HUES48 (cell line): ENCODE data around the gene PCDHB1.

Experiments used
- H3K27ac ChIP-seq: one replicate; pipeline ENCODE4 v1.7.0; 2013; ENCODE audit warnings: low read depth, low read length, inconsistent platforms
- H3K27me3 ChIP-seq: 2 replicates; pipeline ENCODE4 v1.6.1; 2013; ENCODE audit warnings: mild to moderate bottlenecking, low read length; ENCODE audit not compliant: control insufficient read depth, insufficient read depth
- H3K36me3 ChIP-seq: 2 replicates; pipeline ENCODE4 v1.6.1; 2013; ENCODE audit warnings: low read length; ENCODE audit not compliant: control insufficient read depth, insufficient read depth
- H3K4me1 ChIP-seq: 2 replicates; pipeline ENCODE4 v1.6.1; 2013; ENCODE audit warnings: mild to moderate bottlenecking, low read length; ENCODE audit not compliant: control insufficient read depth, insufficient read depth
- H3K4me3 ChIP-seq: 2 replicates; pipeline ENCODE4 v1.5.1; 2013; ENCODE audit warnings: mild to moderate bottlenecking, low read depth, low read length
- H3K9ac ChIP-seq: 2 replicates; pipeline ENCODE4 v1.6.1; 2013; ENCODE audit warnings: mild to moderate bottlenecking, low read depth, low read length, moderate library complexity
- H3K9me3 ChIP-seq: 2 replicates; pipeline ENCODE4 v1.6.1; 2013; ENCODE audit warnings: low read length; ENCODE audit not compliant: control insufficient read depth, insufficient read depth

PCDHB1 gene, protein sequence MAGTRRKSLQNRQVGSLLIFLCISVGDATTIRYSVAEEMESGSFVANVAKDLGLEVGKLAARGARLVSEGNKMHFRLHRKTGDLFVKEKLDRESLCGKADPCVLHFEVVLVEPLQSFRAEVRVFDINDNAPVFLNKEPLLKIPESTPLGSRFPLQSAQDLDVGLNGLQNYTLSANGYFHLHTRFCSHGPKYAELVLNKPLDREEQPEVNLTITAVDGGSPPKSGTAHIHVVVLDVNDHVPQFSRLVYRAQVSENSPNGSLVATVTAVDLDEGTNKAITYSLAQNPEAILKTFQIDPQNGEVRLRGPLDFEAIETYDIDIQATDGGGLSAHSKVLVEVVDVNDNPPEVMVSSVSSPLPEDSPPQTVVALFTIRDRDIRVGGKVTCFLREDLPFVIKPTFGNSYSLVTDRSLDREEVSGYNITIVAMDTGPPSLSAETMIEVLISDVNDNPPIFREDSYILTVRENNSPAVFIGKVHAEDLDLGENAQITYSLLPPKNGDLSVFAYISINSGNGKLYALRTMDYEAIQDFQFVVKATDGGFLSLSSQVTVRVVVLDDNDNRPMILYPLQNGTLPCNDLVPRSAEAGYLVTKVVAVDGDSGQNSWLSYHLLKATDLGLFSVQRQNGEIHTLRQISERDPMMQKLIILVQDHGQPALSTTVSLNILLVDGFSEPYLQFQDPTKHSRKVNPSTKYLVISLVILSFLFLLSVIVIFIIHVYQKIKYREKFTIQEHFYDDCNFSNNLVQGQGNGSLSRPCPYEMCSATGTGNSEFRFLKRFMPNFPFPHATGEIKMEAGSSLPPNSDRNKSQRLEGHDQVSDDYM

GRCh38 chr5:141050622-141051520 is at the start of gene PCDHB1:
PCDHB1 (plus strand) TSS chr5:141051374; CDS start chr5:141051471, 97 bp downstream.
- peak within 1 kb of the TSS; percentile 76 for H3K4me3 ChIP-seq
- H3K27ac ChIP-seq: peak within 1 kb of the TSS; percentile 39
- H3K36me3 ChIP-seq: no peaks in the 10 kb centered on the region
- peaks cover 8% of the 10 kb centered on the region; the same call in 1 of the 2 replicates for H3K4me1 ChIP-seq
- no peak within 1 kb of the TSS for H3K9ac ChIP-seq
- peaks cover 43% of the 10 kb centered on the region for H3K27me3 ChIP-seq
- H3K9me3 ChIP-seq: no peaks in the 10 kb centered on the region

DNA sequence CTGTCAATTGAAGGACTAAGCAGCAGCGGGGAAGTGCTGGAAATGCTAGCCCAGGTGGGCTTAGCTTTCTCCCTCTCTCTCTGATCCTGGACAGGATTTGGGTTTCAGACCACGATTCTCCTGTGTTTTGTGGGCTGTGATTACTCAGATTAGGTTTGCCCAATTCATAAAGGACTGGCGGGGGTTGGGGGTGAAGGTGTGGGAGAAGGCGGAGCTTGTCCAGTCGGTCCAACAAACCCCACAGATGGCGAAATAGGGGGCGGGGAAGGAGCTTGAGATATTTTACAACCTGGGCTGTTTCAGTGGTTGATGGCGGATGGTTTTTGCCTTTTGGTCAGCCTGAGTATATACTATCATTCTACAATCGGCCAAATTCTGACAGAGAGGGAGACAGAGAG is 49.7 kb upstream of the PCDHB1 start:
- no peaks in the 10 kb centered on the region for H3K9me3 ChIP-seq
- H3K9ac ChIP-seq: peak overlapping the region; percentile 80
- no peaks in the 10 kb centered on the region for H3K36me3 ChIP-seq
- no peaks in the 10 kb centered on the region for H3K27me3 ChIP-seq
- H3K27ac ChIP-seq: peak overlapping the region; percentile 98
- H3K4me3 ChIP-seq: peak overlapping the region; percentile 72
- peaks cover 57% of the 10 kb centered on the region for H3K4me1 ChIP-seq

DNA sequence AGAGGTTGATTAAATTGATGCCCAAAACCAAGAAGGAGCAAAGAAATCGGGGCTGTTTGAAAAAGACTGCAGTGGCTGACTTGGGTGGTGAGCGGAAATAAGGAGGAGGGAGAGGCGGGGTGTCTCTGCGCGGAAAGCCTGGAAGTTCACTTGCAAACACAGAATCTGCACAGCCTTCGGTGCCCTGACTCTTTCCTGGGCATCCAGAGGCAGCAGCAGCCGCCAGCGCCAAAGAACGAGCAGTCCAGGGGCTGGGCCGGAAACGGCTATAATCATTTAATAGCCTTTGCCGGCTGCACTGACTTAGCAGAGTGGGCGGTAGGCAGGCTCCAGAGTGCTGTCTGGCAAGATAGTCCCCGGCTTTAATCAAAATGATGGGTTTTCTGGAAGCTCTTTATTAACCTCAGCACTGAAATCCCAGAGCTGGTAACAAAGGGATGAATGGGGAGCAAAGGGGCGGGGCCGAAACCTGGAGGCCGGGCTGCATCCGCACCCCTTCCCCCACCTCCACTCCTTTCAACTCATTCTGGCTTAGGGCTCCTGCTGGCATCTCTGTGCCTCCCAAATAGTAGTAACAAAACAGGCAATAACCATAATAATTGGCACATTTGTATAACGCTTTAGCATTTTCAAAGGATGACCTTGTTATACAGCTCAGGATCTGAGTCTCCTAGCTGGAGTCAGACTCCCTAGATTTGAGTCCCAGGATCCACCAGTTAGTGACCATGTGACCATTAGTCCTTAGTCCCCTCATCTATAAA is 49.1 kb upstream of the PCDHB1 start:
- peaks cover 57% of the 10 kb centered on the region for H3K4me1 ChIP-seq
- peak overlapping the region; percentile 72 for H3K4me3 ChIP-seq
- no peaks in the 10 kb centered on the region for H3K27me3 ChIP-seq
- H3K9ac ChIP-seq: peak overlapping the region; percentile 80
- no peaks in the 10 kb centered on the region for H3K9me3 ChIP-seq
- no peaks in the 10 kb centered on the region for H3K36me3 ChIP-seq
- peak overlapping the region; percentile 98 for H3K27ac ChIP-seq

DNA sequence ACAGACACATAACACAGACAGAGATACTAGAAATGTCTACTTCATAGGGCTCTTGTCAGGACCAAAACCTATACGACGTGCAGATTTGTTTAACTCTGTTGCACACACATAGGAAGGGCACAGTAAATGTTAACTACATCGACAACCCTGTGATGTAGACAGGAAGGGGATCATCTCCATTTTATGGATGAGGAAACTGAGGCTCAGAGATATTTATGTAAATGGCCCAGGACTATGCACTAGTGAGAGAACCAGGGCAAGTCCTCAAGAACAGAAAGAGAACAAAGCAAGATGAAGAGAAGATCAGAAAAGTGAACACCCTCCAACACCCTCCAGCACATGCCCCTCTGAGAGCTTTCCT is 48.6 kb upstream of the PCDHB1 start:
- no peaks in the 10 kb centered on the region for H3K27me3 ChIP-seq
- H3K27ac ChIP-seq: peak overlapping the region; percentile 98
- peak overlapping the region; percentile 8; the same call in 1 of the 2 replicates for H3K9ac ChIP-seq
- H3K4me3 ChIP-seq: peak overlapping the region; percentile 46
- H3K4me1 ChIP-seq: peaks cover 59% of the 10 kb centered on the region
- H3K36me3 ChIP-seq: no peaks in the 10 kb centered on the region
- H3K9me3 ChIP-seq: no peaks in the 10 kb centered on the region

DNA sequence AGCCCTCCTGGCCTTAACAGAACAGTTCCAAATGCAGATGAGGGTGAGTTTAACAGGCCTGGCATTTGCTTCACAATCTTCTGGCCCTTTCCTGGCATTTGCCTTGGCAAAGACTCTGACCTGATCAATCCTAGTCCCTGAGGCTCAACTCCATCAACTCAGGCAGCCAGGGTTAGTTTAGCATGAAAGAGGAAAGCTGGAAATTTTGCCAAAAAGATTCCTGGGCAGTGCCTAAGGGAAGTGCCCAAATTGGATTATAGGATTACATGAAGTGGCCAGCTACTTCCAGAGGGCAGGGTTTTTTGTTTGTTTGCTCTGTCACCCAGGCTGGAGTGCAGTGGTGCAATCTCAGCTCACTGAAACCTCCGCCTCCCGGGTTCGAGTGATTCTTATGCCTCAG is 48.1 kb upstream of the PCDHB1 start:
- H3K4me1 ChIP-seq: peaks cover 62% of the 10 kb centered on the region
- H3K27me3 ChIP-seq: no peaks in the 10 kb centered on the region
- H3K9me3 ChIP-seq: no peaks in the 10 kb centered on the region
- 0 out of 2 replicates have a peak overlapping the region, but pooled peaks have one; percentile 8 for H3K9ac ChIP-seq
- peak overlapping the region; percentile 46; the same call in 1 of the 2 replicates for H3K4me3 ChIP-seq
- peak overlapping the region; percentile 98 for H3K27ac ChIP-seq
- no peaks in the 10 kb centered on the region for H3K36me3 ChIP-seq

GRCh38 chr5:141003791-141004611 is 47.2 kb upstream of the PCDHB1 start:
- H3K27me3 ChIP-seq: no peaks in the 10 kb centered on the region
- H3K27ac ChIP-seq: peak overlapping the region; percentile 98
- H3K9me3 ChIP-seq: no peaks in the 10 kb centered on the region
- H3K36me3 ChIP-seq: no peaks in the 10 kb centered on the region
- peak overlapping the region; percentile 31 for H3K4me3 ChIP-seq
- H3K4me1 ChIP-seq: peaks cover 55% of the 10 kb centered on the region
- H3K9ac ChIP-seq: peak overlapping the region; percentile 49

DNA sequence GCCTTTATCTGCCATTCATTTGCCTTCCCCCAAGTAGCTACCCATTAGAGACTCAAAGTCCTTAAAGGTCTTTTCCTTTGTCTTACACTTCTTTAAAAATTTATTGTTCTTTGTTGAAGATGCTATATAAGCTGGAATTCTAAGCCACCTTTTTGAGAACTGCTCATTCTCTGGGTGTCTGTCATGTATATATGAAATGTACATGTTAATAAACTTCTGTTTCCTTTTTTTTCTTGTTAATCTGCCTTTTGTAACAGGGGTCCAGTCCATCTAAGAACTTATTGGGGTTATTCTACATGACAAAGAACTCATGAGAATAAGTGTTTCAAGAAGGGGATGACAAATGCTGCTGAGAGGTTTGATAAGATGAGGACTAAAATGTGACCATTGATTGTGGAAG is 43.4 kb upstream of the PCDHB1 start:
- H3K27me3 ChIP-seq: no peaks in the 10 kb centered on the region

GRCh38 chr5:141010047-141010793 is 41.0 kb upstream of the PCDHB1 start:
- Histone ChIP-seq H3K36me3 (peaks cover 5% of the 10 kb centered on the region; the same call in 1 of the 2 replicates), H3K27ac (no peak overlapping the region), H3K4me3 (no peak overlapping the region), H3K9ac (no peak overlapping the region), H3K9me3 (no peaks in the 10 kb centered on the region), H3K27me3 (no peaks in the 10 kb centered on the region), H3K4me1 (peaks cover 6% of the 10 kb centered on the region; the same call in 1 of the 2 replicates)

More for the DNA sequence above, 43.4 kb upstream of the PCDHB1 start:
- Histone ChIP-seq H3K9ac (no peak overlapping the region), H3K4me3 (no peak overlapping the region), H3K9me3 (no peaks in the 10 kb centered on the region), H3K36me3 (peaks cover 5% of the 10 kb centered on the region; the same call in 1 of the 2 replicates), H3K27ac (no peak overlapping the region), H3K4me1 (peaks cover 30% of the 10 kb centered on the region)

DNA sequence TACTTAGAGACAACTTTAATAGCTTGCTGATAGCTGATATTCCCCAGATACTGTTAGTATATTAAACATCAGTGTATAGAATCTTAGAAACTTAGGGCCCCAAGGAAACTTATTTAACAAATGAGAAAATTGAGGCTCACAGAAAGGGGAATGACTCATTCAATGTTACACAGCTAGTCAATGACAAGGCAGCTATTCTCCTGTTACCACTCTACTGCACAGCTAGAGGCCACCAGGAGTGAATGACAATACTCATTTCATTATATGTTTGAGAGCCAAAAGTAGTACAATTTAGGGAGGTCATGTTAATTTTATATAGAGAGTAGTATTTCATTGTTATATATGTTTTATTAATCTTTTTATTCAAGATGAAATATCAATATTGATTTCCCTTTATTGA is 33.2 kb upstream of the PCDHB1 start:
- H3K9ac ChIP-seq: no peak overlapping the region
- H3K9me3 ChIP-seq: no peaks in the 10 kb centered on the region
- H3K36me3 ChIP-seq: no peaks in the 10 kb centered on the region
- no peak overlapping the region for H3K27ac ChIP-seq
- no peaks in the 10 kb centered on the region for H3K27me3 ChIP-seq
- H3K4me1 ChIP-seq: no peaks in the 10 kb centered on the region
- no peak overlapping the region for H3K4me3 ChIP-seq
